Lung (tissue), 12 donors: ENCODE data around the gene GRIA4. TPM values are rescaled to one million over a fixed set of nuclear protein-coding genes. Genes with fewer than 3 reads are reported as not detected.
"Not testable (repeated sequence)": the region's sequence is repeated elsewhere in the genome, so short reads cannot be mapped to it uniquely, and the experiment has no call there.

ENCODE experiments used
- ATAC-seq: fragments of 200-7000 bp; cut with Tn5 transposase; one replicate; pipeline ENCODE4 v1.9.1; 2020; ENCODE audit warnings: moderate number of reproducible peaks; ENCODE audit not compliant: insufficient read depth, low FRiP score
- DNase-seq, 3 donors: peaks; one replicate each; pipeline ENCODE4 v3.0.0-alpha.2; 2013 to 2017
- H3K27ac ChIP-seq, 2 donors: one replicate each; pipeline ENCODE4 v1.5.1; 2013; ENCODE audit warnings: mild to moderate bottlenecking in 2 of 2, moderate library complexity in 2 of 2, control low read depth in 1 of 2, inconsistent platforms in 1 of 2, low read depth in 1 of 2, low read length in 1 of 2
- H3K27me3 ChIP-seq, 3 donors: one replicate each; pipeline ENCODE4 v1.5.1; 2013; ENCODE audit warnings: low read length in 2 of 3; ENCODE audit not compliant: control insufficient read depth in 3 of 3, insufficient read depth in 3 of 3
- H3K36me3 ChIP-seq, 4 donors: one replicate each; pipeline ENCODE4 v1.5.1; 2013; ENCODE audit warnings: low read length in 4 of 4, mild to moderate bottlenecking in 1 of 4, moderate library complexity in 1 of 4; ENCODE audit not compliant: control insufficient read depth in 4 of 4, insufficient read depth in 4 of 4
- H3K4me1 ChIP-seq, 5 donors: one replicate each; pipeline ENCODE4 v1.5.1; 2013; ENCODE audit warnings: low read length in 5 of 5, mild to moderate bottlenecking in 2 of 5, moderate library complexity in 1 of 5; ENCODE audit not compliant: control insufficient read depth in 5 of 5, insufficient read depth in 5 of 5
- H3K4me3 ChIP-seq: one replicate; pipeline ENCODE4 v1.5.1; 2013; ENCODE audit warnings: mild to moderate bottlenecking, control low read depth, moderate library complexity
- H3K9ac ChIP-seq, 2 donors: one replicate each; pipeline ENCODE4 v1.5.1; 2013; ENCODE audit warnings: low read length in 2 of 2, control low read depth in 1 of 2; ENCODE audit not compliant: insufficient read depth in 1 of 2
- H3K9me3 ChIP-seq, 4 donors: one replicate each; pipeline ENCODE4 v1.5.1; 2013; ENCODE audit warnings: low read length in 3 of 4, mild to moderate bottlenecking in 1 of 4, moderate library complexity in 1 of 4; ENCODE audit not compliant: control insufficient read depth in 4 of 4, insufficient read depth in 3 of 4
- WGBS, 2 donors: extraction: QIAGEN DNeasy Blood & Tissue Kit; methylation state at CpG; one replicate each; pipeline ENCODE4 v1.1.7; 2013; 5-methylcytosine and 5-hydroxymethylcytosine counted together
- polyA plus RNA-seq, 2 donors: library from polyadenylated mRNA; stranded (reverse); fragments of 200-250 nt; gene quantifications; one replicate each; pipeline ENCODE4 v1.2.1, GENCODE V29; 2013
- total RNA-seq, 2 donors: library from RNA; depleted of rRNA in 1 of 2; stranded (reverse); fragments of >200 nt in 1 of 2; gene quantifications; one replicate each; pipeline ENCODE4 v1.2.1, GENCODE V29; 2014 to 2021
- TF ChIP-seq, protein P1 (sequence below): IDR thresholded peaks from 2 replicates; pipeline ENCODE4 v1.5.1; 2012; ENCODE audit warnings: mild to moderate bottlenecking; ENCODE audit errors: control extremely low read depth, extremely low read depth
- donor health status: control.
- donor health status: control.
- donor health status: Bipolar disorder and iron deficiency.
- donor health status: healthy.
- donor health status: DM: yes; HTN: yes; CAD: no.

Gene GRIA4
- total and polyA plus RNA-seq, 4 donors, result 0.12 to 0.77 TPM; not detected in 2

DNA sequence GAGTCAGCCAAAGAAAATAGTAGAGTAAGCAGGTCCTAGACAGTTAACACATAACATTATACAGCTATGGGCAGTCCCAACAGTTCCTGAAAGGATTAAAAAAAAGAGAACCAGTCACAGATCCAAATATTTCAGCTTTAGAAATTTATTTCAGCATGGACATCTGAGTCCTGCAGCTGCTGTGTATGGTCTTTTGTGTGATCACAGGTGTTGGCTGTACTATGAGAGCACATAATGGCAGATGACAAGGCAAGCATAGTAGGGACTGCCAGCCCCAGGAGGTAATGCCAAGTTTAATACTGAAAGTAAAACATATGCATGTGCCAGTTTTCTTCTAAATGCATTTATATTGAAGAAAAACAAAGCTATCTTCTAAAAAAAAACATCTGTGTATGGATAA is 158.1 kb downstream of the GRIA4 start:
- Histone ChIP-seq H3K9ac (no peak overlapping the region), H3K4me1 (no peaks in the 10 kb centered on the region), H3K27me3 (no peaks in the 10 kb centered on the region), H3K9me3 (no peaks in the 10 kb centered on the region), H3K4me3 (no peak overlapping the region), H3K27ac (no peak overlapping the region), H3K36me3 (no peaks in the 10 kb centered on the region)
- no peak for ATAC-seq
- TF ChIP-seq, protein P1, sequence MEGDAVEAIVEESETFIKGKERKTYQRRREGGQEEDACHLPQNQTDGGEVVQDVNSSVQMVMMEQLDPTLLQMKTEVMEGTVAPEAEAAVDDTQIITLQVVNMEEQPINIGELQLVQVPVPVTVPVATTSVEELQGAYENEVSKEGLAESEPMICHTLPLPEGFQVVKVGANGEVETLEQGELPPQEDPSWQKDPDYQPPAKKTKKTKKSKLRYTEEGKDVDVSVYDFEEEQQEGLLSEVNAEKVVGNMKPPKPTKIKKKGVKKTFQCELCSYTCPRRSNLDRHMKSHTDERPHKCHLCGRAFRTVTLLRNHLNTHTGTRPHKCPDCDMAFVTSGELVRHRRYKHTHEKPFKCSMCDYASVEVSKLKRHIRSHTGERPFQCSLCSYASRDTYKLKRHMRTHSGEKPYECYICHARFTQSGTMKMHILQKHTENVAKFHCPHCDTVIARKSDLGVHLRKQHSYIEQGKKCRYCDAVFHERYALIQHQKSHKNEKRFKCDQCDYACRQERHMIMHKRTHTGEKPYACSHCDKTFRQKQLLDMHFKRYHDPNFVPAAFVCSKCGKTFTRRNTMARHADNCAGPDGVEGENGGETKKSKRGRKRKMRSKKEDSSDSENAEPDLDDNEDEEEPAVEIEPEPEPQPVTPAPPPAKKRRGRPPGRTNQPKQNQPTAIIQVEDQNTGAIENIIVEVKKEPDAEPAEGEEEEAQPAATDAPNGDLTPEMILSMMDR, result no peak
- no peak for DNase-seq

DNA sequence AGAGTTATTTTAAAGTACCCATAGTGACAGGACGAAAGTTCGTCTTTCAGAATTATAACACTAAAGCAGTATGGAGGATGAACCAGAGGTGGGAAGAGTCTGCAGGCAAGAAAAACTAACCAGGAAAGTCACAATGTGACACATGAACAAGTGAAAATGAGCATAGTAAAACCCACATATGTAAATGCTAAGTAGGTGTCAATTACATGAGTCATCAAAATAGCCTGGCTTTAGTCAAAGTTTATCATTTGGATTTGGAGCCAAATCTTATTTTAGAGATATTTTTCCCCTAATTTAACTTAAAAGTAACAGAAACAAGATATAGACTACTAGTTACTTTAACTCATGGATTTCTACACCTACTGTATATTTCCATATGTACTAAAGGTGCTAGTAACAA is 159.8 kb downstream of the GRIA4 start:
- ATAC-seq (no peak), DNase-seq (no peak)
- Histone ChIP-seq H3K4me3 (no peak overlapping the region), H3K36me3 (no peaks in the 10 kb centered on the region), H3K27me3 (no peaks in the 10 kb centered on the region), H3K9me3 (no peaks in the 10 kb centered on the region), H3K9ac (no peak overlapping the region), H3K27ac (no peak overlapping the region), H3K4me1 (no peaks in the 10 kb centered on the region)
- TF ChIP-seq, protein P1, result no peak
- 90 to 91% methylated on average over 2 of the region's 2 CpGs for WGBS, 2 donors

DNA sequence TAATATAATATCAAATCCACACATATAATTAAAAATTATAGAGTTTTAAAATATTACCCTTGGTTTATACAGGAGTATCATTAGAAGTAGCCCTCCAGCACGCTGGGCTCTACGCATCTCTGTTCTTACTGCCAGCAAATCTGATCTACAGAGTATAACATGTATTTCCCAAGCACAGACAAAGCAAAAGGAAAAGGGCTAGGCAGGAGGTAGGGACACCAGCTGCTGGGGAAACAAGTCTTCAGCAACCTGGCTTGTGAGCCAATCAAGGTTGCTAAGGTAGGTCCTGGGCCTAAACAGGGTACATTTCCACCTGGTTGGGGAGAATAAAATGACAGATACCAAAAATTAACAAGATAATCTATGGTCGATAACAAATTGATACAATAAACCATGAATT is 163.6 kb downstream of the GRIA4 start:
- H3K9me3 ChIP-seq, H3K4me1 ChIP-seq, ATAC-seq, DNase-seq, H3K36me3 ChIP-seq, H3K4me3 ChIP-seq, H3K27me3 ChIP-seq, H3K27ac ChIP-seq, H3K9ac ChIP-seq: not testable (repeated sequence)
- WGBS, 2 donors, result 91 to 95% methylated on average over 3 of the region's 3 CpGs

DNA sequence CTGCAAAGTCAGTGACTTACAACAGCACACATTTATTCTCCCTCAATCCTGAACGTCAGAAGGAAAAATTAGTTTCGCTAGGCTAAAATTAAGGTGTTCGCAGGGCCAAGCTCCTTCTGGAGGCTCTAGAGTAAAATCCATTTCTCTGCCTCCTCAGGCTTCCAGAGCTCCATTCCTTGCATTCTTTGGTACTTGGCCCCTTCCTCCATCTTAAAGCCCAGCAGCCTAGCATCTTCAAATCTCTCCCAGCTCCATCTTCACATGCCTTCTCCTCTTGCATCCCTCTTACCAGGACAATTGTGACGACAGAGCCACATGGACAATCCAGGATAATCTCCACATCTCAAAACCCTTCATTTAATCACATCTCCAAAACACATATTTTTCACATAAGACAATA is 165.0 kb downstream of the GRIA4 start:
- DNase-seq (no peak), ATAC-seq (no peak)
- Histone ChIP-seq H3K27ac (no peak overlapping the region), H3K9ac (no peak overlapping the region), H3K4me1 (no peaks in the 10 kb centered on the region), H3K9me3 (no peaks in the 10 kb centered on the region), H3K36me3 (no peaks in the 10 kb centered on the region), H3K4me3 (no peak overlapping the region), H3K27me3 (no peaks in the 10 kb centered on the region)
- 81 to 82% methylated on average over 4 of the region's 4 CpGs for WGBS, 2 donors
- TF ChIP-seq, protein P1, result no peak
